A549 (cell line): ENCODE measurements around the gene HERPUD2.

Experiments
- CEBPB ChIP-seq, 2 experiments: fragments of >200 bp in 1 of 2; sonication (Bioruptor Twin) in 1 of 2; formaldehyde crosslinking in 1 of 2; IDR thresholded peaks; 2 replicates each; pipeline ENCODE4 v1.6.1; 2012 to 2016
- CTCF ChIP-seq: fragments of >200 bp; sonication (Bioruptor Twin); formaldehyde crosslinking; IDR thresholded peaks from 3 replicates; pipeline ENCODE4 v1.5.1; 2016
- GATA3 ChIP-seq: IDR thresholded peaks from 2 replicates; pipeline ENCODE4 v1.6.1; 2012; ENCODE audit warnings: borderline replicate concordance
- MAX ChIP-seq: IDR thresholded peaks from 2 replicates; pipeline ENCODE4 v1.6.1; 2012
- NPAS2 ChIP-seq: fragments of 250-450 bp; sonication (Bioruptor Pico); IDR thresholded peaks from 2 replicates; pipeline ENCODE4 v1.8.0; 2022; ENCODE audit warnings: mild to moderate bottlenecking, moderate library complexity, borderline replicate concordance
- PBX3 ChIP-seq: IDR thresholded peaks from 2 replicates; pipeline ENCODE4 v1.6.1; 2012
- POLR2A ChIP-seq: IDR thresholded peaks from 2 replicates; pipeline ENCODE4 v1.6.1; 2012; ENCODE audit warnings: mild to moderate bottlenecking, low read length
- RAD21 ChIP-seq, 2 experiments: fragments of >200 bp in 1 of 2; sonication (Bioruptor Twin) in 1 of 2; formaldehyde crosslinking in 1 of 2; IDR thresholded peaks in 1 of 2; conservative IDR thresholded peaks in 1 of 2; 2 replicates in 1 of 2; 3 replicates in 1 of 2; pipeline ENCODE4 v1.6.1; 2012 to 2018; ENCODE audit warnings: inconsistent platforms in 1 of 2
- SMC3 ChIP-seq: fragments of >200 bp; sonication (Bioruptor Twin); formaldehyde crosslinking; IDR thresholded peaks from 3 replicates; pipeline ENCODE4 v1.6.1; 2018; ENCODE audit warnings: inconsistent platforms
- ZNF302 ChIP-seq: fragments of 250-450 bp; sonication (Bioruptor Pico); IDR thresholded peaks from 2 replicates; pipeline ENCODE4 v1.9.0; 2021; ENCODE audit warnings: inconsistent platforms, mild to moderate bottlenecking, moderate library complexity

- no peak for TF ChIP-seq POLR2A
- no peak for TF ChIP-seq CTCF
- TF ChIP-seq ZNF302 (CRISPR knock-in tag) = no peak
- TF ChIP-seq NPAS2 = no peak
- TF ChIP-seq RAD21 (conservative IDR thresholded peaks at IDR 0.05 in 1 of 2, IDR thresholded peaks at IDR 0.05 in 1 of 2) = no peak
- no peak for TF ChIP-seq PBX3
- no peak for TF ChIP-seq MAX
- no peak for TF ChIP-seq SMC3
- TF ChIP-seq GATA3 = no peak
- TF ChIP-seq CEBPB (IDR thresholded peaks at IDR 0.05) = no peak
These were observed 44.2 kb downstream of the HERPUD2 start for GRCh38 chr7:35650751-35651150.
